ENCODE results near the gene ABHD16A.

- TF ChIP-seq EZH2 (IDR thresholded peaks at IDR 0.05; ENCODE audit: borderline replicate concordance, low read depth, low read length, severe bottlenecking), result no peak
- no peak for TF ChIP-seq POLR2A (IDR thresholded peaks at IDR 0.05; ENCODE audit: low read depth, low read length)
- no peak for TF ChIP-seq POLR2AphosphoS5 (IDR thresholded peaks at IDR 0.05; ENCODE audit: insufficient read depth, low read depth, low read length)
- no peak for TF ChIP-seq CTCF (IDR thresholded peaks at IDR 0.05; ENCODE audit: extremely low read depth in 1 of 2, insufficient read depth in 1 of 2, low read depth in 1 of 2, low read length in 2 of 2)
- TF ChIP-seq MYC (IDR thresholded peaks at IDR 0.05; ENCODE audit: low read depth, low read length), result no peak
- TF ChIP-seq MAX (IDR thresholded peaks at IDR 0.05; ENCODE audit: insufficient read depth, insufficient read length), result no peak
- TF ChIP-seq JUN (IDR thresholded peaks at IDR 0.05; ENCODE audit: borderline replicate concordance, insufficient read depth, insufficient read length, low read depth), result no peak
- no peak for TF ChIP-seq FOS (IDR thresholded peaks at IDR 0.05; ENCODE audit: borderline replicate concordance, insufficient read depth, low read length)
These were observed 31.2 kb upstream of the ABHD16A start for GRCh38 chr6:31734247-31734820.
